DND-41 (cell line): ENCODE measurements around the gene CTXN2.

Source experiments
- ATAC-seq: fragments of 200-7000 bp; cut with Tn5 transposase; 3 replicates; pipeline ENCODE4 v1.9.1; 2021; ENCODE audit warnings: low read depth; ENCODE audit not compliant: insufficient read depth
- DNase-seq: peaks from one replicate; pipeline ENCODE4 v3.0.0-alpha.2; 2020
- H2AFZ ChIP-seq: 2 replicates; pipeline ENCODE4 v1.6.0; 2012; ENCODE audit warnings: low read depth, low read length
- H3K27ac ChIP-seq: 2 replicates; pipeline ENCODE4 v1.5.1; 2012; ENCODE audit warnings: low read length, inconsistent platforms
- H3K27me3 ChIP-seq: fragments of 200-600 bp; sonication (generic); 2 replicates; pipeline ENCODE4 v1.6.0; 2012; ENCODE audit warnings: low read length, mild to moderate bottlenecking, inconsistent platforms; ENCODE audit not compliant: insufficient read depth, poor library complexity
- H3K36me3 ChIP-seq: 2 replicates; pipeline ENCODE4 v1.5.1; 2012; ENCODE audit warnings: low read length, inconsistent platforms; ENCODE audit not compliant: insufficient read depth
- H3K4me1 ChIP-seq: 2 replicates; pipeline ENCODE4 v1.5.1; 2012; ENCODE audit warnings: mild to moderate bottlenecking, low read length; ENCODE audit not compliant: insufficient read depth
- H3K4me2 ChIP-seq: 2 replicates; pipeline ENCODE4 v1.6.0; 2012; ENCODE audit warnings: mild to moderate bottlenecking, moderate library complexity, low read length, inconsistent platforms; ENCODE audit not compliant: insufficient read depth
- H3K4me3 ChIP-seq, 2 experiments: fragments of 200-600 bp in 1 of 2; shearing (Covaris generic) in 1 of 2; 2 replicates each; pipeline ENCODE4 v1.5.1; 2012 to 2016; ENCODE audit warnings: inconsistent platforms in 2 of 2, low read length in 2 of 2, mild to moderate bottlenecking in 2 of 2, low read depth in 1 of 2, moderate library complexity in 1 of 2
- H3K79me2 ChIP-seq: 2 replicates; pipeline ENCODE4 v1.6.0; 2012; ENCODE audit warnings: low read length, inconsistent platforms; ENCODE audit not compliant: insufficient read depth
- H3K9ac ChIP-seq: 2 replicates; pipeline ENCODE4 v1.6.0; 2012; ENCODE audit warnings: low read depth, mild to moderate bottlenecking, inconsistent platforms, low read length, moderate library complexity
- H3K9me3 ChIP-seq: 2 replicates; pipeline ENCODE4 v1.5.1; 2012; ENCODE audit warnings: low read length, moderate library complexity, mild to moderate bottlenecking, inconsistent platforms; ENCODE audit not compliant: insufficient read depth, severe bottlenecking
- H4K20me1 ChIP-seq: 2 replicates; pipeline ENCODE4 v1.6.0; 2012; ENCODE audit warnings: low read length; ENCODE audit not compliant: insufficient read depth
- EZH2 ChIP-seq: IDR thresholded peaks from 3 replicates; pipeline ENCODE4 v1.6.1; 2012; ENCODE audit warnings: borderline replicate concordance, low read depth, mild to moderate bottlenecking, moderate library complexity, low read length, inconsistent platforms; ENCODE audit not compliant: severe bottlenecking
- TF ChIP-seq, protein P1 (sequence below): IDR thresholded peaks from 2 replicates; pipeline ENCODE4 v1.5.1; 2012; ENCODE audit warnings: borderline replicate concordance, low read length, moderate library complexity, mild to moderate bottlenecking; ENCODE audit not compliant: poor library complexity, severe bottlenecking; ENCODE audit errors: extremely low read depth

Gene CTXN2

GRCh38 chr15:48176957-48177356, 14.5 kb upstream of the CTXN2 start:
- no peak for DNase-seq
- Histone ChIP-seq H3K27ac (no peak overlapping the region), H3K9ac (peak overlapping the region; percentile 53), H4K20me1 (no peaks in the 10 kb centered on the region), H3K4me2 (peak overlapping the region; percentile 64), H3K9me3 (peaks cover 5% of the 10 kb centered on the region), H3K4me3 (peak overlapping the region; percentile 23 to 58; a peak in 3 of 4 replicates), H3K79me2 (peaks cover 29% of the 10 kb centered on the region), H3K36me3 (no peaks in the 10 kb centered on the region), H3K4me1 (peaks cover 9% of the 10 kb centered on the region; the same call in 1 of the 2 replicates), H2AFZ (no peak overlapping the region), H3K27me3 (no peaks in the 10 kb centered on the region)
- ATAC-seq, result no peak
- TF ChIP-seq, protein P1, sequence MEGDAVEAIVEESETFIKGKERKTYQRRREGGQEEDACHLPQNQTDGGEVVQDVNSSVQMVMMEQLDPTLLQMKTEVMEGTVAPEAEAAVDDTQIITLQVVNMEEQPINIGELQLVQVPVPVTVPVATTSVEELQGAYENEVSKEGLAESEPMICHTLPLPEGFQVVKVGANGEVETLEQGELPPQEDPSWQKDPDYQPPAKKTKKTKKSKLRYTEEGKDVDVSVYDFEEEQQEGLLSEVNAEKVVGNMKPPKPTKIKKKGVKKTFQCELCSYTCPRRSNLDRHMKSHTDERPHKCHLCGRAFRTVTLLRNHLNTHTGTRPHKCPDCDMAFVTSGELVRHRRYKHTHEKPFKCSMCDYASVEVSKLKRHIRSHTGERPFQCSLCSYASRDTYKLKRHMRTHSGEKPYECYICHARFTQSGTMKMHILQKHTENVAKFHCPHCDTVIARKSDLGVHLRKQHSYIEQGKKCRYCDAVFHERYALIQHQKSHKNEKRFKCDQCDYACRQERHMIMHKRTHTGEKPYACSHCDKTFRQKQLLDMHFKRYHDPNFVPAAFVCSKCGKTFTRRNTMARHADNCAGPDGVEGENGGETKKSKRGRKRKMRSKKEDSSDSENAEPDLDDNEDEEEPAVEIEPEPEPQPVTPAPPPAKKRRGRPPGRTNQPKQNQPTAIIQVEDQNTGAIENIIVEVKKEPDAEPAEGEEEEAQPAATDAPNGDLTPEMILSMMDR, result no peak
- no peak for TF ChIP-seq EZH2

DNA sequence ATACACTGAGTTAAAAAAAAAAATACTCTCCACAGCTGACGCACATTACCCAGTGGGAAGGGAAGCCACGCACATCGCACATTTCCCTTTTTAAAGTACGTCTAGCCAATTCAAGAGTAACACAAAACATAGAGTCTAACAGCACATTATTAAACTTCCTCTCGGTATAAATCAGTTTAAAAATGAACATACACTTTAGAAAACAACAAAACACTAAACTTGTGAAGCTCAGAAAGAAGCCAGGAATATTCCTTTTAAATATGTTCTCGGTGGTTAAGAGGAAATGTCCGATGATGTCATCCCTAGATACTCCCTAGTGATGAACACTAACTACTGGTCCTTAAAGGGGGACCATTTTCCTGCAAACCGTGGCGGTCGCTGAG, 14.1 kb upstream of the CTXN2 start:
- no peak for DNase-seq
- H3K9ac ChIP-seq, result peak overlapping the region; percentile 53
- H2AFZ ChIP-seq, result 0 out of 2 replicates have a peak overlapping the region, but pooled peaks have one; percentile 25

DNA sequence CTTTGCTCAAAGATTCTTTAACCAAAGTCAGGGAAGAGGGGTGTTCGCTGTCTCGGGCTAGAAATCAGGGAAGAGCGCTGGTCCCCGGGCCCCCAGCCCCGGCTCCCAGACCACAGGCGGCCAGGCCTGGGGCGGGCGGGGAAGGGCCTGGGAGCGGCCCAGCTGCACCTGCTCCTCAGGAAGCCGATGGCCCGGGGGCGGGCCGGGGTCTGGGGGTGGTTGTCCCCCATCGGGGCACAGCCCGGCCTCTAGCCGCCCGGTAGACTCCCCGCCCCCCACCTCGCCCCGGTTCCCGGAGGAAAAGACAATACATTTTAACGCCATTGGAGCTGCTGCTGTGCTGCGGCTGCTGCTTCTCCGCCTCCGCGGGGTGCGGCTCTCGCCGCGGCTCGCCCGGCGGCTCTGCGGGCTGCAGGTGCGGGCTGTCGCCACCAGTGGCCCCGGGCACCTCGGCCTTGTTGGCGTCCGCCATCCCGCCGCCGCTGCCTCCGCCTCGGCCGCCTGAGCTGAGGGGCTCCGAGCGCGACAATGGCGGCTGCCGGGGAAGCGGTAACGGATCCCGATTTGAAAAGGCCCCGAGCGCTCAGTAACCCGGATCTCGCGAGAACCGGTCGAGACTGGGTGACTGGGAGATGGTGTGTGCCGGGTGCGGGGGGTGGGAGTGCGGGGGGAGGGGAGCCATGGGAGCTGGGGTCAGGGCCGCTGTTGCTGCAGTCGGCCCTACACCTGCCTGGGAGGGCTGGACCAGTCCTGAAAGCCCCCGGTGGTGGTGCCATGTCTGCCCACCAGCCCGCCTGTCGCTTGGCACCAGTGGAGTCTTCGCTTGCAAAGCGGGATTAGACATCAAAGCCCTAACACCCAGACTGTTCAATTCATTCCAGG, 13.5 kb upstream of the CTXN2 start, which contains the start of gene MYEF2:
TSS of gene MYEF2 (minus strand) at position 530 of the 882 bp plus-strand sequence. CDS start at position 472, 58 bp downstream.
- Histone ChIP-seq H3K4me1 (peaks cover 9% of the 10 kb centered on the region; the same call in 1 of the 2 replicates), H3K79me2 (peaks cover 24% of the 10 kb centered on the region), H4K20me1 (no peaks in the 10 kb centered on the region), H3K27ac (peak within 1 kb of the TSS; percentile 46), H3K9me3 (peaks cover under 1% of the 10 kb centered on the region), H3K27me3 (no peaks in the 10 kb centered on the region), H2AFZ (peak within 1 kb of the TSS; percentile 70), H3K36me3 (no peaks in the 10 kb centered on the region), H3K4me3 (peak within 1 kb of the TSS; percentile 23 to 58; a peak in 3 of 4 replicates), H3K9ac (peak within 1 kb of the TSS; percentile 53), H3K4me2 (peak within 1 kb of the TSS; percentile 64)
- DNase-seq, result peak; percentile 68
- peak; percentile 88 for ATAC-seq
- no peak for TF ChIP-seq EZH2
- TF ChIP-seq, protein P1, result no peak

More for the DNA sequence above, 14.1 kb upstream of the CTXN2 start:
- peak overlapping the region; percentile 23 to 58; a peak in 3 of 4 replicates for H3K4me3 ChIP-seq
- peak overlapping the region; percentile 46; the same call in 1 of the 2 replicates for H3K27ac ChIP-seq
- peak; percentile 67 for ATAC-seq
- TF ChIP-seq EZH2, result no peak
- TF ChIP-seq, protein P1, result no peak
- H4K20me1 ChIP-seq, result no peaks in the 10 kb centered on the region
- peak overlapping the region; percentile 64 for H3K4me2 ChIP-seq
- peaks cover 9% of the 10 kb centered on the region; the same call in 1 of the 2 replicates for H3K4me1 ChIP-seq
- no peaks in the 10 kb centered on the region for H3K36me3 ChIP-seq
- H3K27me3 ChIP-seq, result no peaks in the 10 kb centered on the region
- H3K79me2 ChIP-seq, result peaks cover 29% of the 10 kb centered on the region
- H3K9me3 ChIP-seq, result peaks cover 5% of the 10 kb centered on the region
